DOHH2 (cell line): ENCODE results near the gene TTC39B.
A peak's percentile ranks its signal among the peaks of the same experiment; 100 is the strongest.

Experiments
- H3F3A ChIP-seq: fragments of 200-600 bp; sonication (generic), shearing (Covaris generic); 2 replicates; pipeline ENCODE4 v1.6.0; 2016; ENCODE audit warnings: antibody characterized with exemption, mild to moderate bottlenecking; ENCODE audit not compliant: control insufficient read depth, insufficient read depth
- H3K27ac ChIP-seq: fragments of 200-600 bp; sonication (generic); 2 replicates; pipeline ENCODE4 v1.5.1; 2014; ENCODE audit warnings: low read depth, mild to moderate bottlenecking, low read length, moderate library complexity
- H3K27me3 ChIP-seq: fragments of 200-600 bp; sonication (generic); 2 replicates; pipeline ENCODE4 v1.6.1; 2014; ENCODE audit warnings: mild to moderate bottlenecking, low read length, mixed read lengths; ENCODE audit not compliant: control insufficient read depth
- H3K36me3 ChIP-seq: fragments of 200-600 bp; sonication (generic); 2 replicates; pipeline ENCODE4 v1.6.1; 2014; ENCODE audit warnings: mild to moderate bottlenecking, low read length, moderate library complexity, mixed read lengths; ENCODE audit not compliant: control insufficient read depth
- H3K4me1 ChIP-seq: fragments of 200-600 bp; sonication (generic); 2 replicates; pipeline ENCODE4 v1.6.1; 2014; ENCODE audit warnings: mild to moderate bottlenecking, low read length, mixed read lengths; ENCODE audit not compliant: control insufficient read depth
- H3K4me2 ChIP-seq: fragments of 200-600 bp; sonication (generic); 2 replicates; pipeline ENCODE4 v1.6.0; 2014; ENCODE audit warnings: mild to moderate bottlenecking, low read length, moderate library complexity
- H3K4me3 ChIP-seq: fragments of 200-600 bp; sonication (generic); 2 replicates; pipeline ENCODE4 v1.5.1; 2014; ENCODE audit warnings: mild to moderate bottlenecking, low read length, mixed read lengths
- H3K79me2 ChIP-seq: fragments of 200-600 bp; sonication (generic); 2 replicates; pipeline ENCODE4 v1.6.1; 2014; ENCODE audit warnings: mild to moderate bottlenecking, low read length, mixed read lengths; ENCODE audit not compliant: control insufficient read depth
- H3K9me2 ChIP-seq: fragments of 200-600 bp; sonication (generic); replicated peaks from 2 replicates; pipeline ENCODE4 v1.6.1; 2014; ENCODE audit warnings: mild to moderate bottlenecking, low read length, mixed read lengths; ENCODE audit not compliant: control insufficient read depth
- H3K9me3 ChIP-seq: fragments of 200-600 bp; sonication (generic); 2 replicates; pipeline ENCODE4 v1.6.1; 2014; ENCODE audit warnings: antibody characterized with exemption, low read length, mixed read lengths; ENCODE audit not compliant: control insufficient read depth, insufficient read depth
- H4K20me1 ChIP-seq: fragments of 200-600 bp; sonication (generic); 2 replicates; pipeline ENCODE4 v1.6.0; 2014; ENCODE audit warnings: low read depth, mild to moderate bottlenecking, antibody characterized with exemption, low read length, moderate library complexity; ENCODE audit not compliant: control insufficient read depth, insufficient read depth
- EZH2phosphoT487 ChIP-seq: fragments of 200-600 bp; sonication (generic); IDR thresholded peaks from 2 replicates; pipeline ENCODE4 v1.6.1; 2017; ENCODE audit warnings: borderline replicate concordance, mild to moderate bottlenecking, antibody characterized with exemption, low read length, moderate library complexity, mixed read lengths
- TF ChIP-seq, protein P1 (sequence below): fragments of 200-600 bp; sonication (generic); IDR thresholded peaks from one replicate; pipeline ENCODE4 v1.5.1; 2014; ENCODE audit warnings: antibody characterized with exemption, mild to moderate bottlenecking, low read depth, low read length; ENCODE audit not compliant: poor library complexity, severe bottlenecking

The TTC39B gene

DNA sequence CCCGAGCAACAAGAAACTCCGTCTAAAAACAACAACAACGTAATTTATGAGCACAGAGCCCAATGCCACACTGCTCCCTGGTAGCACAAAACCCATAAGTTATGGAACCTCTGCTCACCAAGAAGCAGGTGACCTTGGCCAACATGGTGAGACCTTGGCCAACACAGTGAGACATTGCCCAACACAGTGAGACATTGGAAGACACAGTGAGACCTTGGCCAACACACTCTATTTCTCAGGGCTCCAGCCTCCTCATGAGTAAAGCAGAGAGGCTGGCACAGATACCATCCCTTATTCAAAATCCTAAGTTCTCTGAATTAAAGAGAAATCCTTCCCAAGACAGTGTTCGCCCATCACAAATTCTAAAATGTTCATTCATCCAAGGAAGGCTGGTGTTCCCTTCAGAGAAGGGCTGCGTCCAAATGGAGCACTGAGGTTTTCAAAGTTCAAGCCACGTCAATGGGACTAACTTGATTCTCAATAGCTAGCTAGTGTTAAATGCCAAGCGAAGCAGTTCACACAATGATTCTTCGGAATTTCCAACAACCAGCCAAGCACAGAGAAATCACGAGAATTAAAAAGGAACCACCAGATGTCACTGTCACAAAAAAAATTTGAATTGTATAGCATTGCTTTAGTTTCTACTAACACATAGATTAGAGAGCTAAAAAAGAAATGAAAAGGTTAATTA lies 29.5 kb downstream of the TTC39B start:
- Histone ChIP-seq H3K4me3 (no peak overlapping the region), H3K9me2 (no peaks in the 10 kb centered on the region), H3K9me3 (no peaks in the 10 kb centered on the region), H3K4me2 (no peak overlapping the region), H3K4me1 (no peaks in the 10 kb centered on the region), H3F3A (no peaks in the 10 kb centered on the region), H4K20me1 (no peaks in the 10 kb centered on the region), H3K79me2 (no peaks in the 10 kb centered on the region), H3K36me3 (no peaks in the 10 kb centered on the region), H3K27ac (no peak overlapping the region), H3K27me3 (no peaks in the 10 kb centered on the region)
- TF ChIP-seq EZH2phosphoT487 = no peak
- TF ChIP-seq, protein P1, sequence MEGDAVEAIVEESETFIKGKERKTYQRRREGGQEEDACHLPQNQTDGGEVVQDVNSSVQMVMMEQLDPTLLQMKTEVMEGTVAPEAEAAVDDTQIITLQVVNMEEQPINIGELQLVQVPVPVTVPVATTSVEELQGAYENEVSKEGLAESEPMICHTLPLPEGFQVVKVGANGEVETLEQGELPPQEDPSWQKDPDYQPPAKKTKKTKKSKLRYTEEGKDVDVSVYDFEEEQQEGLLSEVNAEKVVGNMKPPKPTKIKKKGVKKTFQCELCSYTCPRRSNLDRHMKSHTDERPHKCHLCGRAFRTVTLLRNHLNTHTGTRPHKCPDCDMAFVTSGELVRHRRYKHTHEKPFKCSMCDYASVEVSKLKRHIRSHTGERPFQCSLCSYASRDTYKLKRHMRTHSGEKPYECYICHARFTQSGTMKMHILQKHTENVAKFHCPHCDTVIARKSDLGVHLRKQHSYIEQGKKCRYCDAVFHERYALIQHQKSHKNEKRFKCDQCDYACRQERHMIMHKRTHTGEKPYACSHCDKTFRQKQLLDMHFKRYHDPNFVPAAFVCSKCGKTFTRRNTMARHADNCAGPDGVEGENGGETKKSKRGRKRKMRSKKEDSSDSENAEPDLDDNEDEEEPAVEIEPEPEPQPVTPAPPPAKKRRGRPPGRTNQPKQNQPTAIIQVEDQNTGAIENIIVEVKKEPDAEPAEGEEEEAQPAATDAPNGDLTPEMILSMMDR = peak; percentile 49

DNA sequence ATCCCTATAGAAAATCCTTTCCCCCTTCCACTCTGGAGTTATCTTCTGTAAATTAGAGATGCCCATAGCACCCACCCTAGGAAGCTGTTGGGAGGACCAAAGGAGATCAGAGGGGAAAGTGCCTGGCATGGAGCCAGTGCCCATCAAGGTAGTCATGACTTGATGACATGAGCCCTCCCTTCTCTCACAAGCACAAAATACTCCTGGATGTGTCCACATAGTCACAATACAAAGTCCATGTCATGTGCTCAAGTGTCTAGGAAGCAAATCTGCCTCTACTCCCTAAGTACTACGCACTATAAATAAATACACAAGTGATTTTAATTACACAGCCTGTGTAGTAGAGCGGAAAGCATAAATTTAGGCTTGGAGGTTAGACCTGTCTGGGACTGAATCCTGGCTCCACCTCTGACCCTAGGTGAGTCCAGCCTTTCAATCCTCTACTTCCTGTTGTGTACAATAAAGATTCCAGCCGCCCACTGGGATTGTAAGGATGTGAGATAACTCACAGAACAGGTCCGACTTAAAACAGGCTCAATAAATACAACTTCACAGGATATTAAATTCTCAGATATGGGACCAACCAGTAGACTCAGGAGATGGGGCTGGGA lies 30.6 kb downstream of the TTC39B start:
- Histone ChIP-seq H3K9me3 (no peaks in the 10 kb centered on the region), H3K4me3 (no peak overlapping the region)

DNA sequence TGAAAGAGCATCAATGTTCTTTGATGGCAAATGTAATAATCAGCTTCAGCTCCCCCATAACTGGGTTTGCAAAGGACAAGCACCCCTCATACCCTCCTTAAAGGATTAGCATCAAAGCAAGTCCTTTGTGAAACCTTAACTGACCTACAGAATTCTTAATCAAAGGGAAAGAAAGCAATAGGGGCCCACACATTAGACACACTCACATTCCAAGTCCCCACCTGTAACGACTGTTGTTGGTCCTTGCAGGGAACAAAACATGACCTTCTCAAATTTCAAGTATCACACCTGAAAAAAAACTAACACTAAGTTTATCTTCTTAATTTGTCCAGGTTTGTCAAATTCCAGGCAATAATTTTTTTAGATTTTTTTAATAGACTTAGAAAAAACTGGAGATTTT lies 32.6 kb downstream of the TTC39B start:
- Histone ChIP-seq H3K4me2 (no peak overlapping the region), H3K4me1 (no peaks in the 10 kb centered on the region), H4K20me1 (no peaks in the 10 kb centered on the region)

More for the DNA sequence above, 30.6 kb downstream of the TTC39B start:
- H3K36me3 ChIP-seq = no peaks in the 10 kb centered on the region
- no peak overlapping the region for H3K4me2 ChIP-seq
- H3K4me1 ChIP-seq = no peaks in the 10 kb centered on the region
- no peaks in the 10 kb centered on the region for H3F3A ChIP-seq
- TF ChIP-seq, protein P1 = no peak
- no peak for TF ChIP-seq EZH2phosphoT487
- H3K9me2 ChIP-seq = no peaks in the 10 kb centered on the region
- H3K27ac ChIP-seq = no peak overlapping the region
- no peaks in the 10 kb centered on the region for H4K20me1 ChIP-seq
- H3K27me3 ChIP-seq = no peaks in the 10 kb centered on the region
- no peaks in the 10 kb centered on the region for H3K79me2 ChIP-seq

More for the DNA sequence above, 32.6 kb downstream of the TTC39B start:
- Histone ChIP-seq H3K9me2 (no peaks in the 10 kb centered on the region), H3K79me2 (no peaks in the 10 kb centered on the region), H3K9me3 (no peaks in the 10 kb centered on the region), H3K36me3 (no peaks in the 10 kb centered on the region), H3K27ac (no peak overlapping the region), H3F3A (no peaks in the 10 kb centered on the region), H3K4me3 (no peak overlapping the region), H3K27me3 (no peaks in the 10 kb centered on the region)
- TF ChIP-seq, protein P1 = no peak
- no peak for TF ChIP-seq EZH2phosphoT487
